ENCODE results near the gene SYTL2. TPM values are rescaled to one million over a fixed set of nuclear protein-coding genes. Genes with fewer than 3 reads are reported as not detected.
A peak's percentile ranks its signal among the peaks of the same experiment; 100 is the strongest.

SYTL2 gene
- total and polyA plus RNA-seq, 8 donors, result 5.4 to 391 (median 188) TPM

GRCh38 chr11:85752201-85752889, 58.6 kb downstream of the SYTL2 start:
- Histone ChIP-seq H3K4me1 (peaks cover 6 to 38% (median 26%) of the 10 kb centered on the region in 4 donors), H3K36me3 (no peaks in the 10 kb centered on the region), H3K4me3 (no peak overlapping the region), H3K27me3 (no peaks in the 10 kb centered on the region), H3K9me3 (no peaks in the 10 kb centered on the region), H3K27ac (peak overlapping the region in 2 of 5 donors; percentile 22 to 40)
- TF ChIP-seq, protein P1, sequence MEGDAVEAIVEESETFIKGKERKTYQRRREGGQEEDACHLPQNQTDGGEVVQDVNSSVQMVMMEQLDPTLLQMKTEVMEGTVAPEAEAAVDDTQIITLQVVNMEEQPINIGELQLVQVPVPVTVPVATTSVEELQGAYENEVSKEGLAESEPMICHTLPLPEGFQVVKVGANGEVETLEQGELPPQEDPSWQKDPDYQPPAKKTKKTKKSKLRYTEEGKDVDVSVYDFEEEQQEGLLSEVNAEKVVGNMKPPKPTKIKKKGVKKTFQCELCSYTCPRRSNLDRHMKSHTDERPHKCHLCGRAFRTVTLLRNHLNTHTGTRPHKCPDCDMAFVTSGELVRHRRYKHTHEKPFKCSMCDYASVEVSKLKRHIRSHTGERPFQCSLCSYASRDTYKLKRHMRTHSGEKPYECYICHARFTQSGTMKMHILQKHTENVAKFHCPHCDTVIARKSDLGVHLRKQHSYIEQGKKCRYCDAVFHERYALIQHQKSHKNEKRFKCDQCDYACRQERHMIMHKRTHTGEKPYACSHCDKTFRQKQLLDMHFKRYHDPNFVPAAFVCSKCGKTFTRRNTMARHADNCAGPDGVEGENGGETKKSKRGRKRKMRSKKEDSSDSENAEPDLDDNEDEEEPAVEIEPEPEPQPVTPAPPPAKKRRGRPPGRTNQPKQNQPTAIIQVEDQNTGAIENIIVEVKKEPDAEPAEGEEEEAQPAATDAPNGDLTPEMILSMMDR (IDR thresholded peaks at IDR 0.05), result no peak
- TF ChIP-seq EP300 (IDR thresholded peaks at IDR 0.05) (no peak), POLR2AphosphoS5 (IDR thresholded peaks at IDR 0.05) (no peak), POLR2A (IDR thresholded peaks at IDR 0.05) (no peak)
- intact Hi-C loops (cut with DNase I; ENCODE audit: low total_unique reads), result no loop called here
- 65 to 81% (median 66%) methylated on average over 4 of the region's 4 CpGs for WGBS, 5 donors
- no peak for DNase-seq

GRCh38 chr11:85751724-85752123, 59.2 kb downstream of the SYTL2 start:
- DNase-seq, result no peak
- no peaks in the 10 kb centered on the region for H3K9me3 ChIP-seq
- TF ChIP-seq POLR2A (IDR thresholded peaks at IDR 0.05) (no peak), EP300 (IDR thresholded peaks at IDR 0.05) (no peak), POLR2AphosphoS5 (IDR thresholded peaks at IDR 0.05) (no peak)
- TF ChIP-seq, protein P1 (IDR thresholded peaks at IDR 0.05), result no peak
- intact Hi-C loops (cut with DNase I; ENCODE audit: low total_unique reads), result no loop called here
- H3K4me1 ChIP-seq, result peaks cover 0 to 38% (median 21%) of the 10 kb centered on the region in 4 donors
- H3K4me3 ChIP-seq, result no peak overlapping the region
- H3K27me3 ChIP-seq, result no peaks in the 10 kb centered on the region
- H3K27ac ChIP-seq, result peak overlapping the region in 3 of 5 donors; percentile 22 to 40 (median 36)
- no peaks in the 10 kb centered on the region for H3K36me3 ChIP-seq

DNA sequence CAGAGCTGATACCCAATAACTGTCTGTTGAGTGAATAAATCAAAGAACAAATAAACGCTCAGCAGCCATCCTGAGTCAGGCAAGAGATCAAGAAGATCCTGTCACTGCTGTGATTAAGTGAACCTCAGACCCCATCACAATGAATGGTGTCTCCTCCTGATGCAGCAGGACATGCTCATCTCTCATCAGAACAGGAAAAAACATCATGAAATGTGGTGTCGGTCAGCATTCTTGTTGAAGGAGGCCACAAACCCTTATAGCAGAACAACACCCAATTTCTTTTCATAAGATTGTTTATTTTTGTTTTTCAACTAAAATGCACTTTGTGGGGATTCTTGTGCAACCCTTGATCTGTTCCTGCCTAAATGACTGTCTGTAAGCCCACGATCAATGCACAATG, 60.3 kb downstream of the SYTL2 start:
- H3K36me3 ChIP-seq, result no peaks in the 10 kb centered on the region
- intact Hi-C loops (cut with DNase I; ENCODE audit: low total_unique reads), result no loop called here
- H3K4me3 ChIP-seq, result no peak overlapping the region
- TF ChIP-seq, protein P1 (IDR thresholded peaks at IDR 0.05), result no peak
- TF ChIP-seq POLR2A (IDR thresholded peaks at IDR 0.05), result no peak
- no peak for TF ChIP-seq POLR2AphosphoS5 (IDR thresholded peaks at IDR 0.05)
- TF ChIP-seq EP300 (IDR thresholded peaks at IDR 0.05), result no peak
- H3K9me3 ChIP-seq, result no peaks in the 10 kb centered on the region
- peak overlapping the region in 4 of 5 donors; percentile 20 to 66 (median 42) for H3K27ac ChIP-seq
- H3K4me1 ChIP-seq, result peaks cover 1 to 34% (median 20%) of the 10 kb centered on the region in 4 donors
- WGBS, 5 donors, result 69 to 79% (median 78%) methylated on average over 3 of the region's 3 CpGs
- DNase-seq, result no peak
- H3K27me3 ChIP-seq, result no peaks in the 10 kb centered on the region

DNA sequence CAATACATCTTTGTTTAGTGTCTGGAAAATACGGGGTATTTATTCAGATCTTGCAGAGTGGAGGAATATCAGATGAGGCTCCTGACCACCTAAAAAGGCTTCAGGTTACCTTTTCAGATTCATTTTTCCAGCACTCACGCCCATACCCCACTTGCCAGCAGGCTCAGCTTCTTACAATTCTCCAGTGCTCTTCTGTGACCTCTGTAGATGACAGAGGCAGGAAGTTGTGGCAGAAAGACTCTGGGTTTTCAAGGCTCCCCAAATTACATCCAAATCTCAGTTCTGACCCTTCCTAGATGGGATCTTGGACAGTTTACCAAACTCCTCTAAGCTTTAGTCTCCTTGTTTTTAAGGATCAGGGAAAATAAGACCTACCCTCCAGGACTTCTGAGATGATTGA, 61.1 kb downstream of the SYTL2 start:
- no peak for TF ChIP-seq POLR2AphosphoS5 (IDR thresholded peaks at IDR 0.05)
- TF ChIP-seq POLR2A (IDR thresholded peaks at IDR 0.05), result no peak
- TF ChIP-seq EP300 (IDR thresholded peaks at IDR 0.05), result no peak
- TF ChIP-seq, protein P1 (IDR thresholded peaks at IDR 0.05), result no peak

More for the DNA sequence above, 61.1 kb downstream of the SYTL2 start:
- Histone ChIP-seq H3K9me3 (no peaks in the 10 kb centered on the region), H3K4me3 (no peak overlapping the region), H3K27ac (peak overlapping the region in 4 of 5 donors; percentile 20 to 66 (median 42)), H3K4me1 (peaks cover 6 to 40% (median 18%) of the 10 kb centered on the region in 4 donors), H3K27me3 (no peaks in the 10 kb centered on the region), H3K36me3 (no peaks in the 10 kb centered on the region)
- intact Hi-C loops (cut with DNase I; ENCODE audit: low total_unique reads), result no loop called here
- WGBS, 5 donors, result 67 to 88% (median 79%) methylated on average over 2 of the region's 2 CpGs
- DNase-seq, result no peak

Measured in stomach (tissue), 9 donors.